Fibroblast of mammary gland (primary cell): ENCODE data around the gene DTX3L.

Source experiments
- DNase-seq: peaks from one replicate; pipeline ENCODE4 v3.0.0-alpha.2; 2010; ENCODE audit warnings: low read depth
- H3K4me3 ChIP-seq: 2 replicates; pipeline ENCODE4 v1.5.1; 2011; ENCODE audit warnings: low read depth, mild to moderate bottlenecking, low read length, moderate library complexity; ENCODE audit not compliant: control insufficient read depth
- CTCF ChIP-seq: conservative IDR thresholded peaks from 2 replicates; pipeline ENCODE4 v1.5.1; 2011; ENCODE audit warnings: low read depth, low read length, inconsistent platforms; ENCODE audit not compliant: control insufficient read depth, insufficient read depth

DTX3L gene

GRCh38 chr3:122523317-122523716, 40.8 kb upstream of the DTX3L start:
- TF ChIP-seq CTCF: no peak
- DNase-seq: no peak
- no peak overlapping the region for H3K4me3 ChIP-seq

- no peak for DNase-seq
- H3K4me3 ChIP-seq: no peak overlapping the region
- TF ChIP-seq CTCF: no peak
These were observed 34.0 kb upstream of the DTX3L start for GRCh38 chr3:122530164-122530563.

GRCh38 chr3:122533480-122533879, 30.7 kb upstream of the DTX3L start:
- no peak overlapping the region for H3K4me3 ChIP-seq
- TF ChIP-seq CTCF: no peak

GRCh38 chr3:122533931-122534334, 30.2 kb upstream of the DTX3L start:
- no peak for TF ChIP-seq CTCF
- DNase-seq: peak; percentile 83
- no peak overlapping the region for H3K4me3 ChIP-seq

More at GRCh38 chr3:122533480-122533879, 30.7 kb upstream of the DTX3L start:
- no peak for DNase-seq

- no peak for DNase-seq
- H3K4me3 ChIP-seq: no peak overlapping the region
- no peak for TF ChIP-seq CTCF
These were observed 28.0 kb upstream of the DTX3L start for GRCh38 chr3:122535964-122536631.

GRCh38 chr3:122536632-122537001, 27.5 kb upstream of the DTX3L start:
- no peak overlapping the region for H3K4me3 ChIP-seq
- no peak for TF ChIP-seq CTCF
- DNase-seq: no peak
